SK-N-SH (cell line): ENCODE results near the gene PI4K2A. TPM values are rescaled to one million over a fixed set of nuclear protein-coding genes. Genes with fewer than 3 reads are reported as not detected.

ENCODE experiments used
- CTCF ChIA-PET: fragments of 300-600, 350-600 bp; formaldehyde crosslinking; extraction: SDS; loops from one replicate; lab custom pipeline; 2021; lab: Yijun Ruan, JAX
- POLR2A ChIA-PET: fragments of 350-600 bp; sonication (Branson Sonifier 250); formaldehyde crosslinking; extraction: SDS; loops from one replicate; lab custom pipeline; 2020; ENCODE audit warnings: antibody characterized with exemption, inconsistent platforms; lab: Yijun Ruan, JAX
- DNase-seq: peaks from one replicate; pipeline ENCODE4 v3.0.0; 2012
- H2AFZ ChIP-seq: fragments of 200-600 bp; sonication (generic); 2 replicates; pipeline ENCODE4 v1.8.1; 2016; ENCODE audit warnings: antibody characterized with exemption, mild to moderate bottlenecking, low read depth
- H3F3A ChIP-seq: fragments of 200-600 bp; sonication (generic); replicated peaks from 2 replicates; pipeline ENCODE3; 2016; ENCODE audit warnings: antibody characterized with exemption, mild to moderate bottlenecking; ENCODE audit not compliant: insufficient read depth
- H3K27ac ChIP-seq, 2 experiments: fragments of 200-500 bp in 1 of 2; fragments of 200-600 bp in 1 of 2; sonication (Bioruptor generic) in 1 of 2; sonication (generic), shearing (Covaris generic) in 1 of 2; 2 replicates each; pipeline versions ENCODE4 v1.5.1 to v1.6.1; 2014 to 2016; ENCODE audit warnings: low read depth in 2 of 2, inconsistent platforms in 1 of 2, low read length in 1 of 2, mild to moderate bottlenecking in 1 of 2, mixed read lengths in 1 of 2
- H3K27me3 ChIP-seq: fragments of 200-600 bp; sonication (generic), shearing (Covaris generic); 2 replicates; pipeline ENCODE4 v1.6.1; 2016; ENCODE audit warnings: mixed run types; ENCODE audit not compliant: insufficient read depth
- H3K36me3 ChIP-seq, 2 experiments: fragments of 200-500 bp in 1 of 2; fragments of 200-600 bp in 1 of 2; sonication (Bioruptor generic) in 1 of 2; sonication (generic) in 1 of 2; replicated peaks in 1 of 2; 2 replicates each; pipeline versions ENCODE3 to v1.5.1; 2014 to 2016; ENCODE audit warnings: low read length in 1 of 2, mild to moderate bottlenecking in 1 of 2; ENCODE audit not compliant: insufficient read depth in 2 of 2, control insufficient read depth in 1 of 2
- H3K4me1 ChIP-seq, 2 experiments: fragments of 200-500 bp in 1 of 2; fragments of 200-600 bp in 1 of 2; sonication (Bioruptor generic) in 1 of 2; sonication (generic), shearing (Covaris generic) in 1 of 2; 2 replicates each; pipeline versions ENCODE4 v1.5.1 to v1.6.1; 2014 to 2016; ENCODE audit warnings: low read depth in 1 of 2, low read length in 1 of 2, mixed run types in 1 of 2; ENCODE audit not compliant: insufficient read depth in 2 of 2, control insufficient read depth in 1 of 2
- H3K4me2 ChIP-seq: fragments of 200-600 bp; sonication (generic), shearing (Covaris generic); 2 replicates; pipeline ENCODE4 v1.6.1; 2017; ENCODE audit warnings: mixed run types
- H3K4me3 ChIP-seq, 2 experiments: fragments of 200-500 bp in 1 of 2; fragments of 200-600 bp in 1 of 2; sonication (Bioruptor generic) in 1 of 2; sonication (generic), shearing (Covaris generic) in 1 of 2; 2 replicates each; pipeline versions ENCODE4 v1.5.1 to v1.8.1; 2014 to 2016; ENCODE audit warnings: low read depth in 2 of 2, inconsistent platforms in 1 of 2, low read length in 1 of 2, mild to moderate bottlenecking in 1 of 2, mixed read lengths in 1 of 2, moderate library complexity in 1 of 2
- H3K79me2 ChIP-seq: fragments of 200-600 bp; sonication (generic); 2 replicates; pipeline ENCODE4 v1.8.1; 2017; ENCODE audit warnings: mild to moderate bottlenecking; ENCODE audit not compliant: insufficient read depth
- H3K9ac ChIP-seq: fragments of 200-600 bp; sonication (generic); 2 replicates; pipeline ENCODE4 v1.6.1; 2017; ENCODE audit warnings: mixed run types
- H3K9me2 ChIP-seq: fragments of 200-600 bp; sonication (generic); 2 replicates; pipeline ENCODE4 v1.6.1; 2017; ENCODE audit warnings: mixed run types
- H3K9me3 ChIP-seq: fragments of 200-600 bp; sonication (generic); 2 replicates; pipeline ENCODE4 v1.6.1; 2017; ENCODE audit warnings: mixed run types, mild to moderate bottlenecking, moderate library complexity
- H4K20me1 ChIP-seq: fragments of 200-600 bp; sonication (generic); 2 replicates; pipeline ENCODE4 v1.6.1; 2017; ENCODE audit warnings: mild to moderate bottlenecking, mixed run types; ENCODE audit not compliant: insufficient read depth
- CHD2 ChIP-seq: fragments of 150-350 bp; IDR thresholded peaks from 2 replicates; pipeline ENCODE4 v1.6.1; 2018; ENCODE audit warnings: low read length; ENCODE audit not compliant: partially characterized antibody
- EP300 ChIP-seq, 2 experiments: IDR thresholded peaks; 2 replicates each; pipeline versions ENCODE4 v1.4.0 to v1.6.1; 2012; ENCODE audit warnings: borderline replicate concordance in 1 of 2, low read depth in 1 of 2, low read length in 1 of 2
- FOSL2 ChIP-seq: IDR thresholded peaks from 2 replicates; pipeline ENCODE4 v1.4.0; 2012; ENCODE audit warnings: low read depth, mild to moderate bottlenecking, moderate library complexity, borderline replicate concordance
- FOXM1 ChIP-seq: IDR thresholded peaks from 2 replicates; pipeline ENCODE4 v1.4.0; 2012; ENCODE audit warnings: low read depth, mild to moderate bottlenecking
- POLR2AphosphoS5 ChIP-seq: IDR thresholded peaks from 2 replicates; pipeline ENCODE4 v1.6.1; 2012; ENCODE audit warnings: low read depth, low read length
- RFX5 ChIP-seq: IDR thresholded peaks from 2 replicates; pipeline ENCODE4 v1.6.1; 2012; ENCODE audit warnings: mild to moderate bottlenecking, improper control_type of control experiment, low read length
- RXRA ChIP-seq: IDR thresholded peaks from 2 replicates; pipeline ENCODE4 v1.4.0; 2012; ENCODE audit warnings: low read depth, mild to moderate bottlenecking, borderline replicate concordance
- TEAD4 ChIP-seq: IDR thresholded peaks from 2 replicates; pipeline ENCODE4 v1.4.0; 2012; ENCODE audit warnings: mild to moderate bottlenecking, borderline replicate concordance; ENCODE audit not compliant: insufficient read depth
- USF2 ChIP-seq: fragments of 150-350 bp; IDR thresholded peaks from 2 replicates; pipeline ENCODE4 v1.6.1; 2017; ENCODE audit warnings: antibody characterized with exemption, low read length, low read depth, borderline replicate concordance
- YY1 ChIP-seq: IDR thresholded peaks from 2 replicates; pipeline ENCODE4 v1.4.0; 2012; ENCODE audit warnings: low read depth, mild to moderate bottlenecking
- WGBS: methylation state at CpG from one replicate; pipeline ENCODE4 v1.1.6; 2017; ENCODE audit warnings: low lambda C conversion rate; 5-methylcytosine and 5-hydroxymethylcytosine counted together
- polyA plus RNA-seq, 3 experiments: library from polyadenylated mRNA; depleted of rRNA; stranded (reverse); fragments of >200 nt; gene quantifications; 2 replicates each; pipeline ENCODE4 v1.2.3, GENCODE V29; 2012
- TF ChIP-seq, protein P1 (sequence below): fragments of 150-350 bp; IDR thresholded peaks from 2 replicates; pipeline ENCODE4 v1.6.1; 2016; ENCODE audit warnings: mild to moderate bottlenecking, low read depth, low read length

PI4K2A gene
- polyA plus RNA-seq, 1 of the 3 experiments (the other 2 are of a cell fraction), result 23.8 TPM

DNA sequence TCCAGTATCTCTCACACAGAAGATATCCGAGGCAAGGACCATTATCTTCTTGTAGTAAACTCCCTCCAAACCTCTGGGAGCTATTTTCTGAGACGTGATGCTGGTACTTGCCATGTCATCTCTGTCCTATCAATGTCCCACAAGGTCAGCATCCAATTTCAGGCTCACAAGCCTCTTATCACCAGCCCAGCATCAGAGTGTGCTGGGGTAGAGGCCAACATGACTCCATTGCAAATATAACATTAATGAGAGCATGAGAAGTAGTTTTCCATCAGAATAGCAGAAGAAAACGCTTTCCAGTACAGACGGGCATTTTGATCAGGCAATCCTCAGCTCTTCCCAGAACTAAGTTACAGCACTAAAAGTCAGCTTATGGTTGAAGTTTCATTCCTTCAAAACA is 12.7 kb upstream of the PI4K2A start:
- Histone ChIP-seq H3K79me2 (peaks cover 14% of the 10 kb centered on the region), H3K4me3 (no peak overlapping the region), H4K20me1 (no peaks in the 10 kb centered on the region)
- POLR2A ChIA-PET, result interaction anchor here (0.9 kb wide), 1 partner anchor 12 kb away, joined by 3 read pairs; the partner anchor contains the start of gene PI4K2A
- TF ChIP-seq TEAD4, result no peak
- TF ChIP-seq RFX5, result no peak
- TF ChIP-seq, all 33 proteins: peak for 0
- CTCF ChIA-PET, result interaction anchor here (1.0 kb wide), 1 partner anchor 50 kb away, joined by 3 read pairs; no protein-coding TSS in a partner anchor
- H3K9me2 ChIP-seq, result no peaks in the 10 kb centered on the region
- no peak for DNase-seq
- H3K4me1 ChIP-seq, result peaks cover 0 to 4% of the 10 kb centered on the region in 2 experiments; a peak in 2 of 4 replicates
- no peaks in the 10 kb centered on the region for H3K9me3 ChIP-seq
- no peaks in the 10 kb centered on the region for H3K36me3 ChIP-seq
- no peaks in the 10 kb centered on the region for H3K27me3 ChIP-seq
- no peak overlapping the region for H3K4me2 ChIP-seq
- no peak overlapping the region for H3K27ac ChIP-seq
- peaks cover 6% of the 10 kb centered on the region for H3F3A ChIP-seq
- WGBS, result 79% methylated on average over 4 of the region's 4 CpGs
- H2AFZ ChIP-seq, result no peak overlapping the region
- no peak overlapping the region for H3K9ac ChIP-seq

DNA sequence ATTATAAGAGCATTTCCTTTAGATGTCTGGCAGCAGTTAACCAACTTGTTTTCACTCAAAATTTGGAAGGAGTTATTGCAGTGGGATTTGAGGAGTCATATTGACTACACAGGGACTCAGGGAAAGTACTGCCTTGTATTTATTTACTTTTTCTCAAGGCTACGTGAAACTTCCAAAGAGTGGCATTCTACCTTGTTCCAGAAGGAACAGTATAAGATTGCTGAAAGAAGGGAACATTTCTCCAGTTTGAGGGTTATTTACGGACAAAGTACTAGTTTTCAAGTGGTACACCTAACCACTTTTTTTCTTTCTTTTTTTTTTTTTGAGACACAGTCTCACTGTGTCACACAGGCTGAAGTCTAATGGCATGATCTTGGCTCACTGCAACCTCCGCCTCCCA is 12.2 kb upstream of the PI4K2A start:
- POLR2A ChIA-PET, result interaction anchor here (0.9 kb wide), 1 partner anchor 12 kb away, joined by 3 read pairs; the partner anchor contains the start of gene PI4K2A

More for the DNA sequence above, 12.2 kb upstream of the PI4K2A start:
- H3K36me3 ChIP-seq, result no peaks in the 10 kb centered on the region
- 95% methylated on average over 3 of the region's 3 CpGs for WGBS
- peaks cover 6% of the 10 kb centered on the region for H3F3A ChIP-seq
- no peaks in the 10 kb centered on the region for H4K20me1 ChIP-seq
- TF ChIP-seq EP300 (IDR thresholded peaks at IDR 0.05; ENCODE audit: borderline replicate concordance in 1 of 2, low read depth in 1 of 2, low read length in 1 of 2) (no peak), TEAD4 (no peak), RFX5 (no peak), RXRA (no peak), FOSL2 (no peak), YY1 (no peak), USF2 (no peak), POLR2AphosphoS5 (no peak), CHD2 (no peak), FOXM1 (no peak)
- TF ChIP-seq, protein P1, sequence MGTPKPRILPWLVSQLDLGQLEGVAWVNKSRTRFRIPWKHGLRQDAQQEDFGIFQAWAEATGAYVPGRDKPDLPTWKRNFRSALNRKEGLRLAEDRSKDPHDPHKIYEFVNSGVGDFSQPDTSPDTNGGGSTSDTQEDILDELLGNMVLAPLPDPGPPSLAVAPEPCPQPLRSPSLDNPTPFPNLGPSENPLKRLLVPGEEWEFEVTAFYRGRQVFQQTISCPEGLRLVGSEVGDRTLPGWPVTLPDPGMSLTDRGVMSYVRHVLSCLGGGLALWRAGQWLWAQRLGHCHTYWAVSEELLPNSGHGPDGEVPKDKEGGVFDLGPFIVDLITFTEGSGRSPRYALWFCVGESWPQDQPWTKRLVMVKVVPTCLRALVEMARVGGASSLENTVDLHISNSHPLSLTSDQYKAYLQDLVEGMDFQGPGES, result no peak
- TF ChIP-seq, all 33 proteins: peak for 0
- Histone ChIP-seq H3K9me3 (no peaks in the 10 kb centered on the region), H3K27me3 (no peaks in the 10 kb centered on the region), H3K4me1 (peaks cover 0 to 4% of the 10 kb centered on the region in 2 experiments; a peak in 2 of 4 replicates), H2AFZ (no peak overlapping the region), H3K79me2 (peaks cover 17% of the 10 kb centered on the region), H3K4me2 (no peak overlapping the region), H3K9me2 (no peaks in the 10 kb centered on the region), H3K27ac (no peak overlapping the region), H3K9ac (no peak overlapping the region), H3K4me3 (no peak overlapping the region)
- CTCF ChIA-PET, result interaction anchor here (0.8 to 1.0 kb wide), 2 partner anchors 49 to 75 kb away, joined by 3 read pairs; no protein-coding TSS in a partner anchor
- DNase-seq, result no peak
